ENCODE data around the gene ABHD16A. TPM values are rescaled to one million over a fixed set of nuclear protein-coding genes. Genes with fewer than 3 reads are reported as not detected.

Gene ABHD16A
- total and polyA plus RNA-seq, 2 of the 13 experiments (the other 11 are each of a cell fraction or from before 2014, with no cell fraction given) = 43.5 to 45.4 TPM

GRCh38 chr6:31665501-31666336, 37.4 kb downstream of the ABHD16A start, which contains the start of gene CSNK2B (continued):
- TF ChIP-seq PHF21A (CRISPR knock-in tag; IDR thresholded peaks at IDR 0.05) (0 out of 2 replicates have a peak, but pooled peaks have one; percentile 11), CERS6 (CRISPR knock-in tag; IDR thresholded peaks at IDR 0.05) (no peak), ZFP62 (CRISPR knock-in tag; IDR thresholded peaks at IDR 0.05) (peak; percentile 95; the same call in 1 of the 2 replicates), PHF20 (CRISPR knock-in tag; IDR thresholded peaks at IDR 0.05) (peak; percentile 82), ATRX (CRISPR knock-in tag; IDR thresholded peaks at IDR 0.05; ENCODE audit: borderline replicate concordance) (no peak), ZNF138 (CRISPR knock-in tag; IDR thresholded peaks at IDR 0.05; ENCODE audit: low read depth) (no peak), PRMT3 (CRISPR knock-in tag; IDR thresholded peaks at IDR 0.05; ENCODE audit: borderline replicate concordance, low read depth) (no peak), TFAP4 (IDR thresholded peaks at IDR 0.05; ENCODE audit: borderline replicate concordance, low read depth) (peak; percentile 40; the same call in 1 of the 2 replicates), CBX1 (IDR thresholded peaks at IDR 0.05; ENCODE audit: low read depth) (no peak), ZNF761 (CRISPR knock-in tag; conservative IDR thresholded peaks at IDR 0.05) (0 out of 2 replicates have a peak, but pooled peaks have one; percentile 47), TBP (CRISPR knock-in tag; IDR thresholded peaks at IDR 0.05) (0 out of 2 replicates have a peak, but pooled peaks have one; percentile 20), FOXA3 (CRISPR knock-in tag; IDR thresholded peaks at IDR 0.05) (no peak; the same call in 1 of the 2 replicates), ZNF749 (CRISPR knock-in tag; IDR thresholded peaks at IDR 0.05; ENCODE audit: borderline replicate concordance) (no peak), POLR2AphosphoS2 (IDR thresholded peaks at IDR 0.05; ENCODE audit: low read depth, low read length) (no peak), GLI4 (CRISPR knock-in tag; IDR thresholded peaks at IDR 0.05; ENCODE audit: borderline replicate concordance) (no peak), ZNF782 (CRISPR knock-in tag; IDR thresholded peaks at IDR 0.05; ENCODE audit: borderline replicate concordance) (no peak), ZNF780A (CRISPR knock-in tag; IDR thresholded peaks at IDR 0.05) (no peak), ZBTB44 (CRISPR knock-in tag; IDR thresholded peaks at IDR 0.05) (0 out of 2 replicates have a peak, but pooled peaks have one; percentile 40), ZNF615 (CRISPR knock-in tag; IDR thresholded peaks at IDR 0.05; ENCODE audit: borderline replicate concordance) (no peak), SATB2 (CRISPR knock-in tag; IDR thresholded peaks at IDR 0.05) (no peak), ZNF317 (CRISPR knock-in tag; IDR thresholded peaks at IDR 0.05) (peak; percentile 80), ZFAT (CRISPR knock-in tag; conservative IDR thresholded peaks at IDR 0.05) (no peak), SALL1 (CRISPR knock-in tag; IDR thresholded peaks at IDR 0.05) (peak; percentile 72), MBD4 (IDR thresholded peaks at IDR 0.05; ENCODE audit: borderline replicate concordance, low read length) (no peak), ZBTB37 (CRISPR knock-in tag; IDR thresholded peaks at IDR 0.05) (0 out of 2 replicates have a peak, but pooled peaks have one; percentile 49), KDM2A (CRISPR knock-in tag; IDR thresholded peaks at IDR 0.05; ENCODE audit: borderline replicate concordance, low read depth) (peak; percentile 80; the same call in 1 of the 2 replicates)
